Activated CD4-positive, alpha-beta T cell treated with anti-CD3 and anti-CD28 coated beads, Interleukin-10, Interleukin-2, amounts not matched to agents 100 ng/mL and 50 ng/mL, durations not matched to agents 16 hours and 8 hours (primary cell): ENCODE results near the gene TRNAU1AP.
"Not testable (repeated sequence)": the region's sequence is repeated elsewhere in the genome, so short reads cannot be mapped to it uniquely, and the experiment has no call there.

Source experiments
- DNase-seq: peaks from one replicate; pipeline ENCODE4 v3.0.0-alpha.2; 2020

TRNAU1AP gene

GRCh38 chr1:28522537-28522936, 30.3 kb upstream of the TRNAU1AP start:
- not testable (repeated sequence) for DNase-seq

- DNase-seq = not testable (repeated sequence)
Observed at GRCh38 chr1:28525002-28525642, 27.8 kb upstream of the TRNAU1AP start.

GRCh38 chr1:28526886-28527285, 26.0 kb upstream of the TRNAU1AP start:
- DNase-seq = no peak

DNA sequence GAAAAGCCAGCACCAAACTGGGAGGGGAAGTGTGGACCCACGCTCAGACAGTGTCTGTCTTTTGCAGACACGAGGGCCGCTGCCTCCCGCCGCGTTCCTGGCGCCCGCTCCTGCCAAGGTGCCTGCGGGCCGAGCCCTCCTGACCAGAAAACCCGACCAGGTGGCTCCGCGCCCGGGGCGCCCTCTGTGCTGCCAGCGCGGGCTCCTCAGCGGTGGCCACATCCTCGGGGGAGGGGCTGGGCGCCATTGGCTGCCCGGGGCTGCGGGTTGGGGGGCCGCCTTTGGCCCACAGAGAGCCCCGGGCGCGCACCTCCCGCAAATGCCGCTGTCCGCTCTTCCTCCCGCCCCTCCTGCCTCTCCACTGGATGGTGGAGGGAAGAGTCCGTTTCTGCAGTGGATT, 22.4 kb upstream of the TRNAU1AP start:
- DNase-seq = no peak

DNA sequence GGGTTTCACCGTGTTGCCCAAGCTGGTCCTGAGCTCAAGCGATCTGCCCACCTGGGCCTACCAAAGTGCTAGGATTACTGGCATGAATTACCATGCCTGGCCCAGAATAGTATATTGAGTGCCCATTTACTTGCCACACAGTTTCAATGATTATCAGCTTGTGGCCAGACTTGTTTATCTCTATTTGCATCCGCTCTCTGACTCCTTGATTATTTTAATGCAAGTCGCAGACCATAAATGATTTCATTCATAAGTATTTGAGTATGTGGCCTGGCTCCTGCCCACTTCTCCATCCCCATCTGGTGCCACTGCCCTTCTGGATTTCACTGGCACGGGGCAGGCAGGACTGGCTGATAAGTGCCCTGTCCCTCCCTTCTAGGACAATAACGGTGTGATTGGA, 18.2 kb upstream of the TRNAU1AP start:
- DNase-seq = no peak

DNA sequence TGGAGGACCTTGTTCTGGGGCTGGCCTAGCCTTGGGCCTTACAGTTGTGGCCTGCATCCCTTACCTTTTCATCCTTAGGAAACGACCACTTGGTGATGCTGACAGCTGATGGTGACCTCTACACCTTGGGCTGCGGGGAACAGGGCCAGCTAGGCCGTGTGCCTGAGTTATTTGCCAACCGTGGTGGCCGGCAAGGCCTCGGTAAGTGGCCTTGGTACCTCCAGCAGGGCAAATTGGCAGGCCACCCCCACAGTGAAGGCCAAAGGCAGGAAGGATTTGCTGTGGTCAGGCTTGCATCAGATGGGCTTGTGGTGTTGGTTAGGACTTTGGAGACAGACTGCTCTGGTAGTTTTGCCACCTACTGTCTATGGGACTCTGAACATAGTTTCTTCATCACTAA, 17.7 kb upstream of the TRNAU1AP start:
- DNase-seq = no peak

DNA sequence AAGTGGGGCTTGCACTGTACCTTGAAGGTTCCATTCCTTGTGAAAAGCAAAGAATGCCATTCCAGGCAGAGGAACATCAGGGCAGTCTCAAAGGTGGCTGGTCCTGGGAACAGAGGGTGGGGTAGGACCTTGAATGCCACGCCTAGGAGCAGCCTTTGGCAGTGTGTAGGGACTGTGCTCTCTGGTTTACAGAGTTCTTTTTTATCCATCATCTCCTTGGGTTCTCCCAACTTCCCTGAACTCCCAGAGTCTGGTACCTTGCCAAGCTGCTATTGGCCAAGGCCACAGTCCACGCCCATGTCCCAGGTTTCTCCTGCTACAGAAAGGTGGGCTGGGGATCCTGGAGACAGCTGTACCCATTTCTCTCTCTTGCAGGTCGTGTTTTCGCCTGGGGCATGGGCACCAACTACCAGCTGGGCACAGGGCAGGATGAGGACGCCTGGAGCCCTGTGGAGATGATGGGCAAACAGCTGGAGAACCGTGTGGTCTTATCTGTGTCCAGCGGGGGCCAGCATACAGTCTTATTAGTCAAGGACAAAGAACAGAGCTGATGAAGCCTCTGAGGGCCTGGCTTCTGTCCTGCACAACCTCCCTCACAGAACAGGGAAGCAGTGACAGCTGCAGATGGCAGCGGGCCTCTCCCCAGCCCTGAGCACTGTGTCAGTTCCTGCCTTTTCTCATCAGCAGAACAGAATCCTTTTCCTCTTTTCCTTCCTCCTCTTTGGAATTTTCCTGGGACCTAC, 15.3 kb upstream of the TRNAU1AP start:
- no peak for DNase-seq

GRCh38 chr1:28538286-28538685, 14.6 kb upstream of the TRNAU1AP start:
- DNase-seq = no peak

DNA sequence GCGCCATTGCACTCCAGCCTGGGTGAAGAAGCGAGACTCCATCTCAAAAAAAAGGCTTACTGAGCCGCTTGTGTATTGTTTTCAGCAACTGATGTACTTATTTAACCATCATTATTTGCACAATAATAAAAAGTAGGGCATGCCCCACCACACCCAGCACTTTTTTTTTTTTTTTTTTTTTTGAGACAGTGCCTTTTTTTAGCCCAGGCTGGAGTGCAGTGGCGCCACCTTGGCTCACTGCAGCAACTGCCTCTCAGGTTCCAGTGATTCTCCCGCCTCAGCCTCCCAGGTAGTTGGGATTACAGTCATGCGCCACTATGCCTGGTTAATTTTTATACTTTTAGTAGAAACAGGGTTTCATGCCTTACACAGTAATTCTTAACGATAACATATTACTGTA, 12.2 kb upstream of the TRNAU1AP start:
- DNase-seq = no peak

- not testable (repeated sequence) for DNase-seq
Observed at GRCh38 chr1:28541414-28542015, 11.4 kb upstream of the TRNAU1AP start.

DNA sequence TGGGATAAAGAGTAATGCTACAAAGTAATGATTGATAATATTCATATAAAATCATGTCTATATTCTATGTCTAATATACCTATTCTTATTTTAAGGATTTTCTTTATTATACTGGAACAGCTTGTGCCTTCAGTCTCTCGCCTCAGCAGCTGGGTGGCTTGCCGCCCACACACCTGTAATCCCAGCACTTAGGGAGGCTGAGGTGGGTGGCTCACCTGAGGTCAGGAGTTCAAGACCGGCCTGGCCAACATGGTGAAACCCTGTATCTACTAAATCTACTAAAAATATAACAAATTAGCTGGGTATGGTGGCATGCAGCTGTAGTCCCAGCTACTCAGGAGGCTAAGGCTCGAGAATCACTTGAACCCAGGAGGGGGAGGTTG, 7.6 kb upstream of the TRNAU1AP start:
- no peak for DNase-seq

DNA sequence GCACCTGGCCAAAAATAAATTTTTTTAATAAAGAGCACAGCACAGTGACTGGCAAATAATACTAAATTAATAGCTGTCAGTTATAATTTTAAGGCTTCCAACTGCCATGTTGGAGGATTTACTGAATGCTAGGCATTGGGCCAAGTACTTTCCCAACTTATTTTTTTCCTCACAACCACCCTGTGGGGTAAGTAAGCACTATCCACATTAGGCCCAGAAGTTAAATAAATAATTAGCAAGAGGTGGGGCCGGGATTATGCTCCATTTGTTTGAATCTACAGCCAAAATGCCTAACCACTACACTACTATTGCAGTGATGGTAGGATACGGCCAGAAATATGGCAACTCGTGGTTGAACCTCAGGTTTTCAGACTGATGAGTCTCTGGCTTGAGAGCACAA, 4.6 kb upstream of the TRNAU1AP start:
- no peak for DNase-seq

DNA sequence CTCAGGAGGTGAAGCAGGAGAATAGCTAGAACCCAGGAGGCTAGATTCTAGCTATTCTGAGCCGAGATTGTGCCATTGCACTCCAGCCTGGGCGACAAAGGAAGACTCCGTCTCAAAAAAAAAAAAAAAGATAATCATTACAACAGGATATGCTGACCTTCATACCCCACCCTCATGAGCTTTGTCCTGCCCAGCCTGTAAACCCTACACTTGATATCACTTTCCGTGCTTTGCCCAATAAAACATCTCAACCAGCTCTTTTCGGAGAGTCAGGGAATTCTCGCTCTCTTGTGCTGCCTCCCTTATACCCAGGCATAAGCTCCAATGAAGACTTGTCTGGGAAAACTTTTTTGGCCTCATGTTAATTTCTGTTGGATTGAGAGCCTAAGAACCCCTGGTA, 1.5 kb upstream of the TRNAU1AP start:
- no peak for DNase-seq

DNA sequence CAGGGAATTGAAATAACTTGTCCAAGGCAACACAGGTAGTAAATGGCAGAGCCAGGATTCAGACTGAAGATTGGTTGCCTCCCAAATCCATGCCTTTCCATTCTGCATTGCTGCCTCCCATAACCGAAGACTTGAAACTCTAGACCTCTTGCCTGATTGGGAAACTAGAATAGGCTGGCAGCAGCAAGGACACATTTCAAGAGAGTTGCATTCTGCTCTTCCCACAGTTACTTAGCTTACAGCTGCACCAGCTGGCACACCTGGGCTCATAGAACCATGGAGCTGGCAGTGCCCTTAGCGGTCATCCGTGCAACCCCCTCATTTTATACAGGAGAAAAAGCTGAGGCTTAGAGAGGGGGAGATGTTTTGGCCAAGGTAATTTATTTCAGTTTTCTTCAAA, 8.0 kb downstream of the TRNAU1AP start:
- DNase-seq = no peak

DNA sequence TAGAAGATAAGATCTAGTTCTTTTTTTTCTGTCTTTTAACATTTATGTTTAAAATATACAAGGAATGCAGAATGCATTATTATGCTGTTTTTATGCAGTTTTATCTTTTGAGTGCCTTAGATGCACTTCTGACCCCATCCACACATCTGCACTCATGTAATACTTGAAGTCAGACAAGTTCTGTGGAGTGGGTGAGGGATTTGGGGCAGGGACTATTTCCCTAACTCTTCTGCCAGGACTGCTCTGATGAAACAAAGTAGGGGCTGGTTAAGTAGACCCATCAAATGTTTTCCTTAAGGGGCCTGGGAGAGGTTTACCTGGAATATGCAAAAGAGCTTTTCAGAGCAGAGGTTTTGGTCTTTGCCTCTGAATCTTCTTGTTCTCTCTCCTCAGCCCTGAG, 11.4 kb downstream of the TRNAU1AP start:
- no peak for DNase-seq

DNA sequence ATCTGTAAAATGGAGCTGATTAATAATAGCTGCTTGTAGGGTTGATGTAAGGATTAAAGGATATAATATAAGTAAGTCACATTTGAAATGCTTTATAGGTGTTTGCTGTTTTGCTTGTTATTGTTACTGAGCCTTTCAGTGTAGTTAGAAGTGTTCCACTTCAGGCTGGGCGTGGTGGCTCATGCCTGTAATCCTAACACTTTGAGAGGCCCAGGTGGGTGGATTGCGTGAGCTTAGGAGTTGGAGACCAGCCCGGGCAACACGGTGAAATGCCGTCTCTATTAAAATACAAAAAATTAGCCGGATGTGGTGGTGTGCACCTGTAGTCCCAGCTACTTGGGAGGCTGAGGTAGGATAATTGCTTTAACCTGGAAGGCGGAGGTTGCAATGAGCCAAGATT, 12.2 kb downstream of the TRNAU1AP start:
- DNase-seq = no peak

- DNase-seq = no peak
Observed at GRCh38 chr1:28565726-28566125, 12.8 kb downstream of the TRNAU1AP start.

DNA sequence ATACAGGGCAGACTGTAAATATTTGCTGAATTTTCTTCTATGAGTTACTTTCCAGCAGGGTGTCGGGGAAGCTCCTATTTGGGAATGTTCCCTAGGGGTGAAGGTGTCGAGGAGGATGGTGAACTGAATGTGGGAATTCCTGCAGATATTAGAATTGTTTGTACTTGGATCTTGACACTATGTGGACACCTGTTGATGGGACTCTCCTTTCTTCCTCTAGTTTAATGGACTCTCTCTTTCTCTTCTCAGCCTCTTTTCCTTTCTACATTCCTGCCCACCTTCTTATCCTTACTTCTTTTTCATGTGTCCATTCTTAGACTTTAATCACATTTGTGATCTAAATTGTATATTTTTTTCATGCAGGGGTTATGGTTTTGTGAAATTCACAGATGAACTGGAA, 14.0 kb downstream of the TRNAU1AP start:
- no peak for DNase-seq

DNA sequence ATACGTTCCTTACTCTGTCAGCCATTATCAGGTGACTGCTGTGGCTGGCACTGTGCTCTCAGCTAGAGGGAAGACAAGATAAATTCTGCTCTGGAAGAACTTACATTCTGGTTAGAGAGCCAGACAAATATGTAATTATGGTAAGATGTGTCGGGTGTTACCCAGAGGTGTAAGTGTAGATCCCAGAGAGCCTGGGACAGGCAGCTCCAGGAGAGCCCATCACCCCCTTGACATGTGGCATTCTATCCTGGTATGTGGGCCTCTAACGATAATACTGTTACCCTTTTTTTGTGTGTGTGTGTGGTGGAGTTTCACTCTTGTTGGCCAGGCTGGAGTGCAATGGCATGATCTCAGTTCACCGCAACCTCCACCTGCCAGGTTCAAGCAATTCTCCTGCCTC, 19.0 kb downstream of the TRNAU1AP start:
- no peak for DNase-seq

- not testable (repeated sequence) for DNase-seq
Observed at GRCh38 chr1:28572891-28573290, 20.0 kb downstream of the TRNAU1AP start.

GRCh38 chr1:28573564-28573963, 20.7 kb downstream of the TRNAU1AP start:
- DNase-seq = no peak

- peak; percentile 69 for DNase-seq
Observed at GRCh38 chr1:28577052-28577678, 24.3 kb downstream of the TRNAU1AP start.

- peak; percentile 59 for DNase-seq
Observed at GRCh38 chr1:28577738-28578536, 25.1 kb downstream of the TRNAU1AP start.
